Measurements from ENCODE around the gene SYCP3. TPM values are rescaled to one million over a fixed set of nuclear protein-coding genes. Genes with fewer than 3 reads are reported as not detected.

Gene SYCP3
- total RNA-seq, 1 experiment from 2014 or later: 0.31 TPM

GRCh38 chr12:101719566-101719965 is 19.7 kb downstream of the SYCP3 start:
- Mint-ChIP-seq H3K36me3 (ENCODE audit: insufficient read depth in 1 of 3, low read depth in 3 of 3) (no peaks in the 10 kb centered on the region), H3K27me3 (ENCODE audit: low read depth) (no peaks in the 10 kb centered on the region), H3K4me3 (no peak overlapping the region), H3K27ac (no peak overlapping the region), H3K4me1 (no peaks in the 10 kb centered on the region), H3K9me3 (no peaks in the 10 kb centered on the region)
- no peak overlapping the region for H2BK5ac ChIP-seq (ENCODE audit: insufficient read length, low read length)
- no peak overlapping the region for H2AFZ ChIP-seq (ENCODE audit: low read length)
- no peak overlapping the region for H3K18ac ChIP-seq (ENCODE audit: insufficient read length, low read depth, low read length)
- H3K79me1 ChIP-seq (ENCODE audit: insufficient read depth, low read depth, low read length, poor library complexity, severe bottlenecking): no peaks in the 10 kb centered on the region
- no peak overlapping the region for H3K9ac ChIP-seq (ENCODE audit: extremely low read depth, insufficient read length, low read length)
- no peak overlapping the region for H2AK5ac ChIP-seq (ENCODE audit: insufficient read length, low read length)
- no peaks in the 10 kb centered on the region for H4K20me1 ChIP-seq (ENCODE audit: control insufficient read depth, insufficient read depth, insufficient read length)
- H3K14ac ChIP-seq (ENCODE audit: insufficient read depth, low read length): no peak overlapping the region
- H3K4me1 ChIP-seq (ENCODE audit: insufficient read depth, low read length): no peaks in the 10 kb centered on the region
- H2BK20ac ChIP-seq (ENCODE audit: low read depth, low read length, poor library complexity, severe bottlenecking): no peak overlapping the region
- no peaks in the 10 kb centered on the region for H3K23me2 ChIP-seq (ENCODE audit: insufficient read length, low read depth, low read length, poor library complexity, severe bottlenecking)
- no peak overlapping the region for H3T11ph ChIP-seq (ENCODE audit: low read length)
- H3K79me2 ChIP-seq (ENCODE audit: insufficient read depth, low read length): no peaks in the 10 kb centered on the region
- H4K5ac ChIP-seq (ENCODE audit: insufficient read length, low read depth, low read length): no peak overlapping the region
- no peak overlapping the region for H3K4ac ChIP-seq (ENCODE audit: low read depth, low read length)
- H2BK15ac ChIP-seq (ENCODE audit: low read depth, low read length): no peak overlapping the region
- DNase-seq: no peak
- TF ChIP-seq, protein P1, sequence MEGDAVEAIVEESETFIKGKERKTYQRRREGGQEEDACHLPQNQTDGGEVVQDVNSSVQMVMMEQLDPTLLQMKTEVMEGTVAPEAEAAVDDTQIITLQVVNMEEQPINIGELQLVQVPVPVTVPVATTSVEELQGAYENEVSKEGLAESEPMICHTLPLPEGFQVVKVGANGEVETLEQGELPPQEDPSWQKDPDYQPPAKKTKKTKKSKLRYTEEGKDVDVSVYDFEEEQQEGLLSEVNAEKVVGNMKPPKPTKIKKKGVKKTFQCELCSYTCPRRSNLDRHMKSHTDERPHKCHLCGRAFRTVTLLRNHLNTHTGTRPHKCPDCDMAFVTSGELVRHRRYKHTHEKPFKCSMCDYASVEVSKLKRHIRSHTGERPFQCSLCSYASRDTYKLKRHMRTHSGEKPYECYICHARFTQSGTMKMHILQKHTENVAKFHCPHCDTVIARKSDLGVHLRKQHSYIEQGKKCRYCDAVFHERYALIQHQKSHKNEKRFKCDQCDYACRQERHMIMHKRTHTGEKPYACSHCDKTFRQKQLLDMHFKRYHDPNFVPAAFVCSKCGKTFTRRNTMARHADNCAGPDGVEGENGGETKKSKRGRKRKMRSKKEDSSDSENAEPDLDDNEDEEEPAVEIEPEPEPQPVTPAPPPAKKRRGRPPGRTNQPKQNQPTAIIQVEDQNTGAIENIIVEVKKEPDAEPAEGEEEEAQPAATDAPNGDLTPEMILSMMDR (conservative IDR thresholded peaks at IDR 0.05): no peak
- no peak overlapping the region for H4K8ac ChIP-seq (replicated peaks; ENCODE audit: insufficient read length, low read depth, low read length)
- H3K27me3 ChIP-seq (ENCODE audit: insufficient read depth, low read length): no peaks in the 10 kb centered on the region
- no peak overlapping the region for H2BK120ac ChIP-seq (ENCODE audit: low read depth, low read length, poor library complexity, severe bottlenecking)
- no peak overlapping the region for H3K4me2 ChIP-seq (ENCODE audit: insufficient read depth, insufficient read length, low read length)
- H2BK12ac ChIP-seq (ENCODE audit: insufficient read length, low read depth, low read length): no peak overlapping the region
- H3K23ac ChIP-seq (ENCODE audit: insufficient read length, low read depth, low read length): no peak overlapping the region
- H3K9me3 ChIP-seq (ENCODE audit: control insufficient read depth, low read depth, low read length): no peaks in the 10 kb centered on the region
- no peak overlapping the region for H3K56ac ChIP-seq (ENCODE audit: insufficient read length, low read depth, low read length)
- no peak overlapping the region for H3K27ac ChIP-seq (ENCODE audit: insufficient read length, low read depth, low read length)
- H4K91ac ChIP-seq (ENCODE audit: insufficient read length, low read depth, low read length): no peak overlapping the region
